Measurements from ENCODE around the gene CRTAC1.

The CRTAC1 gene

GRCh38 chr10:98030093-98030821 lies at the start of gene CRTAC1:
CRTAC1 (minus strand) TSS chr10:98030621; CDS start chr10:98030472, 149 bp downstream.
- no peak within 1 kb of the TSS for H3K27ac ChIP-seq
- TF ChIP-seq ZFX (IDR thresholded peaks at IDR 0.05; ENCODE audit: borderline replicate concordance) (no peak), CTCF (IDR thresholded peaks at IDR 0.05) (peak; percentile 20; the same call in 1 of the 2 replicates)

GRCh38 chr10:98078774-98079173 lies 48.4 kb upstream of the CRTAC1 start:
- no peak for TF ChIP-seq CTCF (IDR thresholded peaks at IDR 0.05)
- no peak for TF ChIP-seq ZFX (IDR thresholded peaks at IDR 0.05; ENCODE audit: borderline replicate concordance)
- no peak overlapping the region for H3K27ac ChIP-seq

- no peak overlapping the region for H3K27ac ChIP-seq
- TF ChIP-seq CTCF (IDR thresholded peaks at IDR 0.05) = no peak
- TF ChIP-seq ZFX (IDR thresholded peaks at IDR 0.05; ENCODE audit: borderline replicate concordance) = no peak
These were observed 46.8 kb upstream of the CRTAC1 start for GRCh38 chr10:98077223-98077622.

GRCh38 chr10:98076086-98076485 lies 45.7 kb upstream of the CRTAC1 start:
- TF ChIP-seq CTCF (IDR thresholded peaks at IDR 0.05) = no peak
- no peak for TF ChIP-seq ZFX (IDR thresholded peaks at IDR 0.05; ENCODE audit: borderline replicate concordance)
- no peak overlapping the region for H3K27ac ChIP-seq

- H3K27ac ChIP-seq = no peak overlapping the region
- TF ChIP-seq ZFX (IDR thresholded peaks at IDR 0.05; ENCODE audit: borderline replicate concordance) (no peak), CTCF (IDR thresholded peaks at IDR 0.05) (no peak)
These were observed 44.0 kb upstream of the CRTAC1 start for GRCh38 chr10:98074315-98074911.

- no peak overlapping the region for H3K27ac ChIP-seq
- TF ChIP-seq CTCF (IDR thresholded peaks at IDR 0.05) = no peak
- TF ChIP-seq ZFX (IDR thresholded peaks at IDR 0.05; ENCODE audit: borderline replicate concordance) = no peak
These were observed 36.7 kb upstream of the CRTAC1 start for GRCh38 chr10:98067165-98067564.

GRCh38 chr10:98063740-98064027 lies 33.3 kb upstream of the CRTAC1 start:
- TF ChIP-seq ZFX (IDR thresholded peaks at IDR 0.05; ENCODE audit: borderline replicate concordance) = no peak
- H3K27ac ChIP-seq = no peak overlapping the region

Data from 22Rv1 (cell line).